G401.6 (cell line): ENCODE measurements around the gene SLC27A4.

Source experiments
- FAIRE-seq: peaks from 2 replicates; lab custom pipeline; 2012; peaks lifted over from hg19 to GRCh38; lab: Jason Lieb, UNC

The SLC27A4 gene

DNA sequence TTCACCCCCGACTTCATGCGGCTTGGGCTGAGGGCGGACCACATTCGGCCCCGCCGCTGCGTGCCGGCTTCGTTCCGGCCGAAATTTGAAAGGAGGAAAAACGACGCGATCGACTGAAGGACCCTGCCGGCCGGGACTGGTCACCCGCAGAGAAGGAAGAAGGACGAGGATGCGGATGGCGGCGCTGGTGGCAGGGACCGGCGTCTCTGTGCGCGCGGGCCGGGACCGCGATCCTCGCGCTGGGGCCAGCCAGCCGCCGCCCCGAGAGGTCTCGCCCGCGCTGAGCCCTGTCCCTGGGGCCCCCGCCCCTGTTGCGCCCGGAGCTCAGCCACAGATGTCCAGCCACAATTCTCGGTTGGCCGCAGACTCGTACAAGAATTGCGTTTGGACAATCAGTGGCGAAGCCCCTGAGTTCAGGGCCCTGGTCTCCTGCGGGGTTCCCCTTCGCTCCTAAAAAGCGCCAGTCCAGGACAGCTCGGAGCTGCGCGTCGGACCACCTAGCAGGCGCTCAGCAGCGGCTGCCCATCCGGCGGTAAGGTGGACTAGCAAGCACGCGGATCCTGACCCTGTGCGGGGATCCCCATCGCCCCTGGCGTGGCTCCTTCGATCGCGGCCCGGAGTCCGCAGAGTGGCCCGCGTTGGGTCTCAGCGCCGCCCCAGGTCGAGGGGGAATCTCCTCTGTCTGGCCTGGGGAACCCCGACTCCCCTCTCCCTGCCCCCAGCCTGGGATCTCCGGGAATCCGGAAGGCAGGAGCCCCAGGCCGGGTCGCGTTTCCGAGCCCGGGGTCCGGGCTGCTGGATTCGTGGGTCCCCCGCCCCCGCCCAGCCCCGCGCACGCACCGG, 52.2 kb downstream of the SLC27A4 start:
- FAIRE-seq, result no peak

- FAIRE-seq, result no peak
Measured at GRCh38 chr9:128393145-128393775, 52.9 kb downstream of the SLC27A4 start.

- no peak for FAIRE-seq
Measured at GRCh38 chr9:128393970-128394369, 53.6 kb downstream of the SLC27A4 start.

DNA sequence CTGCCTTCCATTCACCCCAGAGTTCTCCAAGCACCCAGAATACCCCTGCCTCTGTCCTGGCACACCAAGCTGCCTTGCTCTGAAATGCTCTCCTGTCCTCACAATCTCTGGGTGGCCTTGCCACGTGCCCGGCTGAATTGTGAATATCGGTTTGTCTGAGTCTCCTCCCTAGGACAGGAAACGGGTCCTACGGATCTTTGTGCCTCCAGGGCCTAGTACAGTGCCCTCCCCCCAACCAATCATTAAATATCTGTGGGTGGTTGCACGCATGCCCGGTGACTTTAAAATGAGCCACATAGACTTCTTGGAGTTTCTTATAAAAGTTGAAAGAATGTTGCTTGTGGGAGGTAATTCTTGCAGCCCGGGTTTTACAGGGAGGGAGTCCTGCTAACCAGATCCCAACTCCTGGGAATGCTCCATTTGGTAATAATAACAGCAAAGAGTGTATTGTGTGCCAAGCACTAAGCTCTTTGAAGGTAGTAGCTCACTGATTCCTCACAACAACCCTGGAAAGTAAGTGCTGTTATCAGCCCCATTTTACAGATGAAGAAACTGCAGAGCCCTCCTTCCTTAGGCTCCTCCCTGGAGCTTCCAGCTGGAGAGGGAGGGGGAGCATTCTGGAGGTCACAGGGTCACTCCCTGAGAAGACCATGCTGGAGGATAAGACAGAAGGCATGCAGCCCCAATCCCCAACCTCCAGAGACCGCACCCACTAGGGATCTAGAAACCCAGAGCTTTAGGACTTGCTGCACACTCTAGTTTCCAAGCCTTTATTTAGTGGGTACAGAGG, 54.2 kb downstream of the SLC27A4 start:
- no peak for FAIRE-seq

DNA sequence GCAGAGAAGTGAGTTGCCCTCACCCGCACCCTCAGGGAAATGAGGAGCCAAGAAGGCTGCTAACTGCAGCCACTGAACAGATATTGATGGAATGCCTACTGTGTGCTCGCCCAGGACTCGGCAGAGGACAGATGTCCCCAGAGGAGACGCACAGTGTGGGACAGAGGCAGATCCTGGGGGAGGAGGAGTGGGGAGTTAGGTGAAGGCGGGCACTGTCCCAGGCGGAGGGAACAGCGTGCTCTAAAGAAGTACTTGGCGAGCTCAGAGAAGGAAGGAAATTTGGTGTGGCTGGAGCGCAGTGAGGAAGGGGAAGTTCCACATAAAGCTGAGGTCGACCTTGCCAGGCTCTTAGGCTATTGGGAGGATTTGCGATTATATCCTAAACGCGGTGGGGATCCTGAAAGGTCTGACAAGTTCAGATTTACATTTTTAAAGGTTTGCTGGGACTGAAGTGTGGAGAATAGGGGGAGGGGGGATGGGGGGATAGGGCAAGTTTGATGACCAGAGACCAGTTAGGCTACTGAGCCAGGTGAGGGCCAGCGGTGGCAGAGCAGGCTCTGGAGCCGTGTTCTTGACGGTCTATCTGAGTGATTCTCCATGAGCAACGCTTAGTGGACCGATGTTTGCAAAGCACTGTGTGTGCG, 56.8 kb downstream of the SLC27A4 start:
- FAIRE-seq, result no peak

GRCh38 chr9:128397831-128398230, 57.5 kb downstream of the SLC27A4 start:
- no peak for FAIRE-seq

DNA sequence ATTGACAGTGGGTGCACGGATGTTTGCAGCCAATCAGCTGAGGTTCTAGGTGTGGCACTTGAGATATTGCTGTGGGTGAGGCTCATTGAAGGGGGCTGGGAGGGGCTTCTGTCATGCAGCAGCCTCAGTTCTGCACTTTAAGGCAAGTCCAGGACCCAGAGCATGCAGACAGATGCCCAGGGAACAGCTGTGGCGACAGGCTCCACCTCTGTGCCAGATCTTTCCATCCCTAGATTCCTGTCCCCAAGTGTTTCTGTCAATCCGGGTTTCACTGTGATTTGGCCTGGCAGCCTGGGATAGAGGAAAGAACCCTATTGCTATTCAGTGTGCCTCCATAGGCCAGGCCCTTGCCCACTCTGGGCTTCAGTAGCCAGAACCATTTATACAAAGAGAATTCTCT, 59.5 kb downstream of the SLC27A4 start:
- no peak for FAIRE-seq

- no peak for FAIRE-seq
Measured at GRCh38 chr9:128404560-128404959, 64.2 kb downstream of the SLC27A4 start.

GRCh38 chr9:128405077-128405779, 64.9 kb downstream of the SLC27A4 start:
- no peak for FAIRE-seq

DNA sequence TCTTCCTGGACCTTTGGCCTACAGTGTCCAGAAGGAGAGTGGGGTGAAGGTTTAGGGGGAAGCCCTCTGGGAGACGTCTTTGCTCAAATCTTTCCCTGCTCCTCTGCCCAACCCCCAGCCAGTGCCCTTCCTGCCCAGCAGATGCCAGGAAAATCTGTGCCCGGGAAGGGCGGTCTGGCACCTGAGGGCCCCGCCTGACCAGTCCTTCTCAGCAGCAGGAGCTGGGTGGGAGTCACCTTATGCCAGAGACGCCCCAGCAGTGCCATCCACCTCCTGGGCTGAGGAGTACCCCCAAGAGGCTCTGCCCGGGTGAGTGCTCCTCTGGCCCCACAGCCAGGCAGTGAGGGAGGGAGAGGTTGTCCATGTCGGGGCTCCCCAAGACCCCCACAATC, 65.4 kb downstream of the SLC27A4 start:
- FAIRE-seq, result no peak

GRCh38 chr9:128406848-128407391, 66.6 kb downstream of the SLC27A4 start:
- FAIRE-seq, result no peak

- no peak for FAIRE-seq
Measured at GRCh38 chr9:128408963-128409431, 68.7 kb downstream of the SLC27A4 start.

DNA sequence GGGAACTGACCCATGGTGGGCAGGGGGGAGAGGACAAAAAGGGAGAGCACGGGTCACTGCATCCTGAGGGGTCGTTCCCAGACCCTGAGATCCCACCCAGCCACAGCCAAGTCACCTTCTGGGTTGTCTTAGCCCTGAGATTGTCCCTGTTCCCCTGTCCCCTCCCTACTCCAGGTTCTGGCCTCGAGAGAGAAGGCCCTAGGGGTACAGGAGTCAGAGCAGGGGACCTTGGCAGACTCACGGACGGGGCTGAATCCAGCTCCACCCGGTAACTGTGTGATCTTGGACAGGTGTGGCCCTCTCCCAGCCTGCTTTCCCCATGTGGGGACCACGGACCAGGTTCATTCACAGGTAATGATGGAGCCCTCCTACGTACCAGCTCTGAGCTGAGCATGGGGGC, 69.1 kb downstream of the SLC27A4 start:
- no peak for FAIRE-seq

GRCh38 chr9:128409978-128410377, 69.7 kb downstream of the SLC27A4 start:
- FAIRE-seq, result no peak
